Measurements from ENCODE around the gene CDH4. TPM values are rescaled to one million over a fixed set of nuclear protein-coding genes. Genes with fewer than 3 reads are reported as not detected.

Gene CDH4
- total and polyA plus RNA-seq, 9 of the 15 experiments (the other 6 are each of a cell fraction or from before 2014, with no cell fraction given): 0.04 TPM; not detected in 8

DNA sequence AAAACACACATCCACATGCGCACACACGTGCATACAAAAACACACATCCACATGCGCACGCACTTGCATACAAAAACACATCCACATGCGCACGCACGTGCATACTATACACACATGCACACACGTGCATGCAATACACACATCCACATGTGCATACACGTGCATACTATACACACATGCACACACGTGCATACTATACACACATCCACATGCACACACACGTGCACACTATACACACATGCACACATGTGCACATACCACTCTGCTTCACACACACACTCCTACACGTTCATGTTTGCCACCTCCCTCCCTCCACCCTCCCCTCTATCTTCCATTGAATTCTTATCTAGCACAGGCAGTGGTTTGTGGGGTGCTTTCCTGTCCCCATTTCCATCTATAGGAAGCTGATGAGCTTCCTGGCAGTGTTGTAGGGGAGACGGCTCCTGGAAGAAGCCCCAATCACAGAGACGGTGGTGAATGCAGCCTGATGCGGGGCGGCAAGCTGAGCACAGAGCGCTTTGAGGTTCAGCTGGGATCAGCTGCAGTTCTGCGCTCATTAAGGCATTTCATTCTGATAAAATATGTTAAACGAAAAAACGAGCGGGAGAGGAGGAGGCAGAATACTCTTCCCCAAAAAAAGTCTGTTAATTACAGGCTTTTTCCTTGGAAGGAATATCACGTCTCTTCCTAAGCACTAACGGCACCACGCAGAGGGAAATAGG is 525.9 kb downstream of the CDH4 start:
- H3K9me1 ChIP-seq (ENCODE audit: control insufficient read depth, insufficient read depth, low read length): peaks cover 4% of the 10 kb centered on the region
- no peak for DNase-seq (ENCODE audit: extremely low read depth in 1 of 4, low spot score in 3 of 4)
- ChIA-PET POLR2A (interaction anchor here (0.5 to 0.9 kb wide), 2 partner anchors 9 to 11 kb away, joined by 3 read pairs; no protein-coding TSS in a partner anchor), CTCF (ENCODE audit: low intra/inter-chr PET ratio) (no interaction called here)
- H3K4me3 ChIP-seq: no peak overlapping the region
- in situ Hi-C loops (cut with MboI) (no loop called here), intact Hi-C loops (cut with micrococcal nuclease) (no loop called here)
- H3K4me2 ChIP-seq (ENCODE audit: insufficient read depth, low read length): no peak overlapping the region
- BruUV-seq (replicated peaks): no TSS peak
- H3K36me3 ChIP-seq (ENCODE audit: control insufficient read depth, insufficient read depth, low read length): no peaks in the 10 kb centered on the region
- peaks cover 7% of the 10 kb centered on the region for H4K20me1 ChIP-seq (replicated peaks; ENCODE audit: control insufficient read depth, insufficient read depth, low read length)
- peaks cover 0 to 43% of the 10 kb centered on the region in 2 experiments; a peak in 3 of 5 replicates for H3K27me3 ChIP-seq (ENCODE audit: control insufficient read depth in 2 of 2, insufficient read depth in 2 of 2, low read length in 2 of 2)
- H3K79me2 ChIP-seq (ENCODE audit: control insufficient read depth, insufficient read depth, low read length): no peaks in the 10 kb centered on the region
- no peak overlapping the region for H2AFZ ChIP-seq (ENCODE audit: low read depth, low read length)
- no peak overlapping the region for H3K27ac ChIP-seq (ENCODE audit: extremely low read depth, low read depth, low read length)
- TF ChIP-seq, protein P1, sequence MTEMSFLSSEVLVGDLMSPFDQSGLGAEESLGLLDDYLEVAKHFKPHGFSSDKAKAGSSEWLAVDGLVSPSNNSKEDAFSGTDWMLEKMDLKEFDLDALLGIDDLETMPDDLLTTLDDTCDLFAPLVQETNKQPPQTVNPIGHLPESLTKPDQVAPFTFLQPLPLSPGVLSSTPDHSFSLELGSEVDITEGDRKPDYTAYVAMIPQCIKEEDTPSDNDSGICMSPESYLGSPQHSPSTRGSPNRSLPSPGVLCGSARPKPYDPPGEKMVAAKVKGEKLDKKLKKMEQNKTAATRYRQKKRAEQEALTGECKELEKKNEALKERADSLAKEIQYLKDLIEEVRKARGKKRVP (CRISPR knock-in tag; IDR thresholded peaks at IDR 0.05): no peak
- TF ChIP-seq, protein P2, sequence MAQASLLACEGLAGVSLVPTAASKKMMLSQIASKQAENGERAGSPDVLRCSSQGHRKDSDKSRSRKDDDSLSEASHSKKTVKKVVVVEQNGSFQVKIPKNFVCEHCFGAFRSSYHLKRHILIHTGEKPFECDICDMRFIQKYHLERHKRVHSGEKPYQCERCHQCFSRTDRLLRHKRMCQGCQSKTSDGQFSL (CRISPR knock-in tag; IDR thresholded peaks at IDR 0.05): no peak
- TF ChIP-seq, protein P2 (tag; IDR thresholded peaks at IDR 0.05): no peak
- no peak for TF ChIP-seq SREBF2 (CRISPR knock-in tag; IDR thresholded peaks at IDR 0.05)
- no peak for TF ChIP-seq ZZZ3 (IDR thresholded peaks at IDR 0.05)
- no peak for TF ChIP-seq CBFA2T2 (conservative IDR thresholded peaks at IDR 0.05)
- TF ChIP-seq JUNB (CRISPR knock-in tag; conservative IDR thresholded peaks at IDR 0.05): no peak
- TF ChIP-seq, protein P3, sequence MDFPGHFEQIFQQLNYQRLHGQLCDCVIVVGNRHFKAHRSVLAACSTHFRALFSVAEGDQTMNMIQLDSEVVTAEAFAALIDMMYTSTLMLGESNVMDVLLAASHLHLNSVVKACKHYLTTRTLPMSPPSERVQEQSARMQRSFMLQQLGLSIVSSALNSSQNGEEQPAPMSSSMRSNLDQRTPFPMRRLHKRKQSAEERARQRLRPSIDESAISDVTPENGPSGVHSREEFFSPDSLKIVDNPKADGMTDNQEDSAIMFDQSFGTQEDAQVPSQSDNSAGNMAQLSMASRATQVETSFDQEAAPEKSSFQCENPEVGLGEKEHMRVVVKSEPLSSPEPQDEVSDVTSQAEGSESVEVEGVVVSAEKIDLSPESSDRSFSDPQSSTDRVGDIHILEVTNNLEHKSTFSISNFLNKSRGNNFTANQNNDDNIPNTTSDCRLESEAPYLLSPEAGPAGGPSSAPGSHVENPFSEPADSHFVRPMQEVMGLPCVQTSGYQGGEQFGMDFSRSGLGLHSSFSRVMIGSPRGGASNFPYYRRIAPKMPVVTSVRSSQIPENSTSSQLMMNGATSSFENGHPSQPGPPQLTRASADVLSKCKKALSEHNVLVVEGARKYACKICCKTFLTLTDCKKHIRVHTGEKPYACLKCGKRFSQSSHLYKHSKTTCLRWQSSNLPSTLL (IDR thresholded peaks at IDR 0.05): no peak
- no peak for TF ChIP-seq RAD21 (CRISPR knock-in tag; conservative IDR thresholded peaks at IDR 0.05 in 1 of 2, IDR thresholded peaks at IDR 0.05 in 1 of 2)
- no peak for TF ChIP-seq ZNF3 (CRISPR knock-in tag; IDR thresholded peaks at IDR 0.05)
- TF ChIP-seq, protein P4, sequence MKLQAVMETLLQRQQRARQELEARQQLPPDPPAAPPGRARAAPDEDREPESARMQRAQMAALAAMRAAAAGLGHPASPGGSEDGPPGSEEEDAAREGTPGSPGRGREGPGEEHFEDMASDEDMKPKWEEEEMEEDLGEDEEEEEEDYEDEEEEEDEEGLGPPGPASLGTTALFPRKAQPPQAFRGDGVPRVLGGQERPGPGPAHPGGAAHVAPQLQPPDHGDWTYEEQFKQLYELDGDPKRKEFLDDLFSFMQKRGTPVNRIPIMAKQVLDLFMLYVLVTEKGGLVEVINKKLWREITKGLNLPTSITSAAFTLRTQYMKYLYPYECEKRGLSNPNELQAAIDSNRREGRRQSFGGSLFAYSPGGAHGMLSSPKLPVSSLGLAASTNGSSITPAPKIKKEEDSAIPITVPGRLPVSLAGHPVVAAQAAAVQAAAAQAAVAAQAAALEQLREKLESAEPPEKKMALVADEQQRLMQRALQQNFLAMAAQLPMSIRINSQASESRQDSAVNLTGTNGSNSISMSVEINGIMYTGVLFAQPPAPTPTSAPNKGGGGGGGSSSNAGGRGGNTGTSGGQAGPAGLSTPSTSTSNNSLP (IDR thresholded peaks at IDR 0.05; ENCODE audit: borderline replicate concordance, low read depth, low read length): no peak
- H3K9ac ChIP-seq (ENCODE audit: insufficient read depth in 1 of 2, low read depth in 2 of 2, low read length in 2 of 2): no peak overlapping the region
- FAIRE-seq: no peak
- H3K9me3 ChIP-seq (replicated peaks; ENCODE audit: control insufficient read depth, insufficient read depth, low read depth, low read length): no peaks in the 10 kb centered on the region
- no peaks in the 10 kb centered on the region; a peak in 1 of 5 replicates for H3K4me1 ChIP-seq (replicated peaks in 1 of 2; ENCODE audit: control insufficient read depth in 2 of 2, insufficient read depth in 2 of 2, low read length in 2 of 2)
- no peak for ATAC-seq
- 8% methylated on average over 24 of the region's 24 CpGs for WGBS (ENCODE audit: insufficient coverage, low coverage, missing lambda C conversion rate)
